Neuron (in vitro differentiated cells): ENCODE results near the gene TBXAS1.

Experiments
- H2AFZ ChIP-seq: one replicate; pipeline ENCODE4 v1.6.1; 2013; ENCODE audit warnings: low read depth, mild to moderate bottlenecking, inconsistent platforms, low read length, moderate library complexity
- H3K27me3 ChIP-seq: one replicate; pipeline ENCODE4 v1.6.1; 2013; ENCODE audit warnings: low read length; ENCODE audit not compliant: insufficient read depth
- H3K36me3 ChIP-seq: one replicate; pipeline ENCODE4 v1.6.1; 2013; ENCODE audit warnings: low read length; ENCODE audit not compliant: insufficient read depth
- H3K4me1 ChIP-seq: one replicate; pipeline ENCODE4 v1.6.1; 2013; ENCODE audit warnings: low read length; ENCODE audit not compliant: insufficient read depth
- H3K4me3 ChIP-seq: 2 replicates; pipeline ENCODE4 v1.5.1; 2013; ENCODE audit warnings: mild to moderate bottlenecking, low read length, moderate library complexity
- H3K9me3 ChIP-seq: one replicate; pipeline ENCODE4 v1.6.1; 2013; ENCODE audit warnings: low read length

TBXAS1 gene

DNA sequence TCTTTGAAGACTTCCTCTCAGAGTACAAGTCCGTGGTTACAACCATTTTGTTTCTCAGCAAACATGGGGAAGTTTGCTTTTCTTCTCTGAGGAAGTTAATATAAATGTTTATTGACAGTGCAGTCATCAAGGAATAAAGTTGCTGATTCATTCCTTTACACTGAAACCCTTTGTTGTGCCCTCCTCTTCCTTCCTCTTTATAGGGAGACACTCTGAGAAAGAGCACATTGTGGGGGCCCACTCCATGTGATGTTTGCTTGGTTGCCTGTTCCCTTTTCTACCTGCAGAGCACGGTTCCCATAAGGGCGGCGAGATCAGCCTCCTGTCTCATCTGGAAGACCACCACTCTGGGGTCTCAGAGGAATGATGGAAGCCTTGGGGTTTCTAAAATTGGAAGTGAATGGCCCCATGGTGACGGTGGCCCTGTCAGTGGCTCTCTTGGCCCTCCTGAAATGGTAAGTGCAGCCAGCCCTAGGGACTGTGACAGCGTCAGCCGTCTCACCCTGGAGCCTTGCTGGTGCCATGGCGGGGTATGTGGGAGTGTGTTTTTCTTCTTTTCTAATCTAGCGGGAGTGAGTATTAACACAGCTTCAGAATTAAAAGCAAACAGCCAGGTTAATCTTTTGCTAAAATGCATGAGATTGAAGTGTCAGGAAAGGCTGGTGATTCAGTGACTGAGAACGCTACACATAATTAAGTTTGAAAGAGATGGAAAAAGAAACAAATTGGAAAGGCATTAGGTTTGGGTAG is at the start of gene TBXAS1:
Gene TBXAS1, plus strand, starts transcription at position 240 of the 750 bp plus-strand sequence. Its CDS starts 127 bp downstream, at position 367.
- H3K9me3 ChIP-seq = no peaks in the 10 kb centered on the region
- H3K4me3 ChIP-seq = no peak within 1 kb of the TSS
- H2AFZ ChIP-seq = no peak within 1 kb of the TSS

DNA sequence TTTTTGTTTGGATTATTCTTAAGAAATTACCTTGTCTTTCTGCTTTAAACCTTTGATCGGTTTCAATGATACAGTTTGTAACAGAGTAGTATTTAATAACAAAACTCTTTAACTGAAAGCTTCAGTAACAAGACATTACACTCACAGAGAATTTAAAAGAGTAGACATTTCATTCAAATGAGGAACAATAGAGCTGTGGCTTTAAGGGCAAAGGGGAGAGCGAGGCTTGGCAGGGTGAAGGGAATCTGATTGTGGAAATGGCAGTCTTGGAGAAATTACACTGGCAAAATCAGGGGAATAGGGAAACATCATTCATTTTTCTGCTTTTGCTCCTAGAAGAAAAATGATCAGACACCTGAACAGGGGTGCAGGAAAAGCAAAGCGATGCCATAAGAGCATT is 46.1 kb upstream of the TBXAS1 start:
- H2AFZ ChIP-seq = no peak overlapping the region
- H3K4me1 ChIP-seq = peaks cover 40% of the 10 kb centered on the region
- H3K9me3 ChIP-seq = no peaks in the 10 kb centered on the region
- peaks cover 3% of the 10 kb centered on the region for H3K36me3 ChIP-seq
- H3K4me3 ChIP-seq = no peak overlapping the region
- no peaks in the 10 kb centered on the region for H3K27me3 ChIP-seq

More for the DNA sequence above, at the start of gene TBXAS1:
- Histone ChIP-seq H3K36me3 (no peaks in the 10 kb centered on the region), H3K4me1 (no peaks in the 10 kb centered on the region), H3K27me3 (no peaks in the 10 kb centered on the region)

DNA sequence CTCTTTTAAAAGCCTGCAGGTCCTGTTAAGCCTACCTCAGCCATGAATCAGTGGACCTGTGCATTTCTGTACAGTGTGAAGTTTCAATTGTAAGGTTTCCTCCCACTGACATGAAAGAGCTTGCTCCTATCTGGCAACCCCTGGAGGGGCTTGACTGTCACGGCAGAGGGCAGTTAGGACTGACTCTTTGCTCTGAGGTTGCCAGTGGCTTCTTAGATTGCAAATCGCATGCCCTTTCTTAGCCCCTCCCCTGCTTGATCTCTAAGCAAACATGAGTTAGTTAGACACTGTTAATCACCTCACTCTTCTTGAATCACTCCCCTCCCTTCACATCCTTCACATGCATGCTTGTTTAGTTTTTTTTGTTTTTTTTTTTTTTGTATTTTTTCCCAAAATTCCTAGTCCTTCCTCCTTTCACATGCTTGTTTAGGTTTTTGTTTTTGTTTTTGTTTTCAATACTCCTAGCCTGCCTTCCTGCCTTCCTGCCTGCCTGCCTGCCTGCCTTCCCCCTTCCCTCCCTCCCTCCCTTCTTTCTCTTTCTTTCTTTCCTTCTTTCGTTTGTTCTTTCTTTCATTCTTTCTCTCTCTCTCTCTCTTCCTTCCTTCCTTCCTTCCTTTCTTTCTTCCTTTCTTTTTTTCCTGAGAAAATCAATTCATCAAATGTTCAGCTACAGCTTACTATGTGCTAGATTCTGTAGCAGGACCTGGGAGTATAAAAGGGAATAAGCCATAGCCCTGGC is 45.2 kb upstream of the TBXAS1 start:
- Histone ChIP-seq H3K27me3 (no peaks in the 10 kb centered on the region), H3K9me3 (no peaks in the 10 kb centered on the region), H3K4me1 (peaks cover 36% of the 10 kb centered on the region), H2AFZ (no peak overlapping the region), H3K4me3 (no peak overlapping the region), H3K36me3 (peaks cover 3% of the 10 kb centered on the region)

- Histone ChIP-seq H3K9me3 (no peaks in the 10 kb centered on the region), H3K4me3 (no peak overlapping the region), H3K27me3 (no peaks in the 10 kb centered on the region), H3K36me3 (peaks cover 3% of the 10 kb centered on the region), H2AFZ (no peak overlapping the region), H3K4me1 (peaks cover 30% of the 10 kb centered on the region)
Measured at GRCh38 chr7:139784648-139785047, 44.4 kb upstream of the TBXAS1 start.

DNA sequence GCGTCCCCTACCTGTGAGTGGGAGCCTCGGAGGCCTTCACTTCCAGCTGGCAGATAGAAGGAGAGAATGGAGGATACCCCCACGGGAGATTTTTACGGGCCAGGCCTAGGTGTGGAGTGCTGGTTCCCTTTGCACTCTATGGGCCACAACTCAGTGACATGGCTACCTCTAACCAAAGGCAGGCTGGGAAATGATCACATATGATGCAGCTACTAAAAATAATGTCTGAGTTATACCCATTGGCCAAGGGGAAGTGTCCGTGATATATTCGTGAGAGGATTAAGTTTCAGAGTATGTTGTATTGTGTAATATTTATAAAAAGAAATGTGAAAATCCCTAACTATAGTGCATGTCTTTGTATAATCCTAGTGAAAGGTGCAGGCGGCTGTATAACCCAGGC is 37.7 kb upstream of the TBXAS1 start:
- H2AFZ ChIP-seq = no peak overlapping the region
- no peaks in the 10 kb centered on the region for H3K4me1 ChIP-seq

GRCh38 chr7:139797607-139798006 is 31.5 kb upstream of the TBXAS1 start:
- Histone ChIP-seq H3K4me3 (no peak overlapping the region), H2AFZ (no peak overlapping the region), H3K9me3 (no peaks in the 10 kb centered on the region), H3K36me3 (no peaks in the 10 kb centered on the region), H3K4me1 (peaks cover 9% of the 10 kb centered on the region), H3K27me3 (no peaks in the 10 kb centered on the region)

More for the DNA sequence above, 37.7 kb upstream of the TBXAS1 start:
- H3K27me3 ChIP-seq = no peaks in the 10 kb centered on the region
- no peaks in the 10 kb centered on the region for H3K9me3 ChIP-seq
- H3K4me3 ChIP-seq = no peak overlapping the region
- peaks cover 3% of the 10 kb centered on the region for H3K36me3 ChIP-seq

DNA sequence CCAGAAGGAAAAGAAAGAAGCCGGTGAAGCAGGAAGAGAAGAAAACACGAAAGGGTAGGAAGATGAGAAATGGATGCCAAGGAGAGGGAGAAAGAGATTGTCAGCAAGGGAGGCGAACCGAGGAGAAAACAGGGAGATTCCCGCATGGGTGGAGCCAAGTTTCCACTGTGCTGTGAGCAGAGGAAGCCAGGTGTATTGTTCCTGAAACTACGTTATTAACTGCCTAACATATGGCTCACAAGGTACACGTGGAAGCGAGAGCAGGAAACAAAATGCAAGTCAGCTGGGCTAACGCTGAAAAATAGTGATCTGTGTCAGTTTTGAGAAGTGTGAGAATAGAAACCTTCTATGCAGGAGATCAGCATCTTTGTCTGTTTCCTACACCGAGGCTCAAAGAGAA is 30.8 kb upstream of the TBXAS1 start:
- Histone ChIP-seq H3K9me3 (no peaks in the 10 kb centered on the region), H2AFZ (no peak overlapping the region), H3K36me3 (no peaks in the 10 kb centered on the region), H3K27me3 (no peaks in the 10 kb centered on the region), H3K4me3 (no peak overlapping the region), H3K4me1 (peaks cover 9% of the 10 kb centered on the region)

GRCh38 chr7:139798892-139799291 is 30.2 kb upstream of the TBXAS1 start:
- H3K9me3 ChIP-seq = no peaks in the 10 kb centered on the region
- no peak overlapping the region for H2AFZ ChIP-seq
- no peaks in the 10 kb centered on the region for H3K27me3 ChIP-seq
- peaks cover 9% of the 10 kb centered on the region for H3K4me1 ChIP-seq
- no peak overlapping the region for H3K4me3 ChIP-seq
- no peaks in the 10 kb centered on the region for H3K36me3 ChIP-seq

- peaks cover 9% of the 10 kb centered on the region for H3K4me1 ChIP-seq
Measured at GRCh38 chr7:139799586-139799985, 29.5 kb upstream of the TBXAS1 start.

DNA sequence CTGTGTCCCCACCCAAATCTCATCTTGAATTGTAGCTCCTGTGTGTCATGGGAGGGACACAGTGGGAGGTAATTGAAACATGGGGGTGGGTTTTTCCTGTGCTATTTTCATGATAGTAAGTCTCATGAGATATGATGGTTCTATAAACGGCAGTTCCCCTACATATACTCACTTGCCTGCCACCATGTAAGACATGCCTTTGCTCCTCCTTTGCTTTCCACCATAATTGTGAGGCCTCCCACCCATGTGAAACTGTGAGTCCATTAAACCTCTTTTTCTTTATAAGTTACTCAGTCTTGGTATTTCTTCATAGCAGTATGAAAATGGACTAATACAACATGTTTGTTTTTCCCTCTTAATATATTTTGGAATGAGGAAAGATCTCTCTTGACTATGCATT is 24.5 kb upstream of the TBXAS1 start:
- no peak overlapping the region for H3K4me3 ChIP-seq
- no peaks in the 10 kb centered on the region for H3K36me3 ChIP-seq
- no peak overlapping the region for H2AFZ ChIP-seq
- H3K9me3 ChIP-seq = no peaks in the 10 kb centered on the region
- H3K27me3 ChIP-seq = no peaks in the 10 kb centered on the region
- H3K4me1 ChIP-seq = no peaks in the 10 kb centered on the region

More at GRCh38 chr7:139799586-139799985, 29.5 kb upstream of the TBXAS1 start:
- no peak overlapping the region for H3K4me3 ChIP-seq
- H3K9me3 ChIP-seq = no peaks in the 10 kb centered on the region
- no peak overlapping the region for H2AFZ ChIP-seq
- no peaks in the 10 kb centered on the region for H3K27me3 ChIP-seq
- H3K36me3 ChIP-seq = no peaks in the 10 kb centered on the region

GRCh38 chr7:139807009-139807408 is 22.1 kb upstream of the TBXAS1 start:
- H3K36me3 ChIP-seq = no peaks in the 10 kb centered on the region
- no peaks in the 10 kb centered on the region for H3K4me1 ChIP-seq
- no peaks in the 10 kb centered on the region for H3K27me3 ChIP-seq
- no peak overlapping the region for H3K4me3 ChIP-seq
- no peak overlapping the region for H2AFZ ChIP-seq
- no peaks in the 10 kb centered on the region for H3K9me3 ChIP-seq

DNA sequence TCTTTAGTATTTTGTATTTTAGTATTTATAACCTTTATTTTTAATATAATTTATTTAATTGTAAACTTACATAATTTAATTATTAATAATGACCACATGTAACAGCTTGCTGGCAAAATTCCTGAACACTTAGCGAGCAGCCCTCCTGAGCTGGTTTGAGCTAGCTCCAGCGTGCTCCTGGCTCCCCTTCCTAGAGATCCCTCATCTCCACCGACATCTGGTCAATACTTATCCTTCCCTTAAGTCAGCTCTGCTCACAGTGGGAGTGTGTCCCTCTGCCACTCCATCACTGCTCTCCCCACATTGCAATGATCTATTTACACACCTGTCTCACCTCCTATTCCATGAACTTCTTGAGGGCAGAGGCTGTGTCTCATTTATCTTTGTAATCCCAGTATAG is 20.6 kb upstream of the TBXAS1 start:
- H3K9me3 ChIP-seq = no peaks in the 10 kb centered on the region

GRCh38 chr7:139808846-139809442 is 20.1 kb upstream of the TBXAS1 start:
- H3K4me3 ChIP-seq = no peak overlapping the region
- H3K36me3 ChIP-seq = no peaks in the 10 kb centered on the region
- no peaks in the 10 kb centered on the region for H3K9me3 ChIP-seq
- no peaks in the 10 kb centered on the region for H3K4me1 ChIP-seq
- no peaks in the 10 kb centered on the region for H3K27me3 ChIP-seq
- no peak overlapping the region for H2AFZ ChIP-seq

More for the DNA sequence above, 20.6 kb upstream of the TBXAS1 start:
- no peaks in the 10 kb centered on the region for H3K4me1 ChIP-seq
- H3K4me3 ChIP-seq = no peak overlapping the region
- H3K27me3 ChIP-seq = no peaks in the 10 kb centered on the region
- no peaks in the 10 kb centered on the region for H3K36me3 ChIP-seq
- no peak overlapping the region for H2AFZ ChIP-seq
